ENCODE data around the gene SH3BP5L.
"Not testable (repeated sequence)": the region's sequence is repeated elsewhere in the genome, so short reads cannot be mapped to it uniquely, and the experiment has no call there.

DNA sequence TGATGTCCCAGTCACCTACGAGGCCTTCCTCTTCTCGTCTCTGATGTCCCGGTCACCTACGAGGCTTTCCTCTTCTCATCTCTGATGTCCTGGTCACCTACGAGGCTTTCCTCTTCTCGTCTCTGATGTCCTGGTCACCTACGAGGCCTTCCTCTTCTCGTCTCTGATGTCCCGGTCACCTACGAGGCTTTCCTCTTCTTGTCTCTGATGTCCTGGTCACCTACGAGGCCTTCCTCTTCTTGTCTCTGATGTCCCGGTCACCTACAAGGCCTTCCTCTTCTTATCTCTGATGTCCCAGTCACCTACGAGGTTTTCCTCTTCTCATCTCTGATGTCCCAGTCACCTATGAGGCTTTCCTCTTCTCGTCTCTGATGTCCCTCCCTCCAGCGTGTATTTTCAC lies 22.2 kb downstream of the SH3BP5L start:
- not testable (repeated sequence) for TF ChIP-seq POLR2AphosphoS5, POLR2A (IDR thresholded peaks at IDR 0.05)
- TF ChIP-seq, protein P1, sequence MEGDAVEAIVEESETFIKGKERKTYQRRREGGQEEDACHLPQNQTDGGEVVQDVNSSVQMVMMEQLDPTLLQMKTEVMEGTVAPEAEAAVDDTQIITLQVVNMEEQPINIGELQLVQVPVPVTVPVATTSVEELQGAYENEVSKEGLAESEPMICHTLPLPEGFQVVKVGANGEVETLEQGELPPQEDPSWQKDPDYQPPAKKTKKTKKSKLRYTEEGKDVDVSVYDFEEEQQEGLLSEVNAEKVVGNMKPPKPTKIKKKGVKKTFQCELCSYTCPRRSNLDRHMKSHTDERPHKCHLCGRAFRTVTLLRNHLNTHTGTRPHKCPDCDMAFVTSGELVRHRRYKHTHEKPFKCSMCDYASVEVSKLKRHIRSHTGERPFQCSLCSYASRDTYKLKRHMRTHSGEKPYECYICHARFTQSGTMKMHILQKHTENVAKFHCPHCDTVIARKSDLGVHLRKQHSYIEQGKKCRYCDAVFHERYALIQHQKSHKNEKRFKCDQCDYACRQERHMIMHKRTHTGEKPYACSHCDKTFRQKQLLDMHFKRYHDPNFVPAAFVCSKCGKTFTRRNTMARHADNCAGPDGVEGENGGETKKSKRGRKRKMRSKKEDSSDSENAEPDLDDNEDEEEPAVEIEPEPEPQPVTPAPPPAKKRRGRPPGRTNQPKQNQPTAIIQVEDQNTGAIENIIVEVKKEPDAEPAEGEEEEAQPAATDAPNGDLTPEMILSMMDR (IDR thresholded peaks at IDR 0.05), result not testable (repeated sequence)
